Rectal smooth muscle tissue (tissue), 1 donor: Measurements from ENCODE around the gene CDC6.
A peak's percentile ranks its signal among the peaks of the same experiment; 100 is the strongest.
"Not testable (repeated sequence)": the region's sequence is repeated elsewhere in the genome, so short reads cannot be mapped to it uniquely, and the experiment has no call there.

ENCODE experiments used
- H3K27ac ChIP-seq: one replicate; pipeline ENCODE4 v1.7.0; 2013; ENCODE audit warnings: low read depth, low read length, inconsistent platforms
- H3K27me3 ChIP-seq: one replicate; pipeline ENCODE4 v1.7.0; 2013; ENCODE audit warnings: low read length; ENCODE audit not compliant: control insufficient read depth, insufficient read depth
- H3K36me3 ChIP-seq: one replicate; pipeline ENCODE4 v1.7.0; 2013; ENCODE audit warnings: low read length; ENCODE audit not compliant: control insufficient read depth, insufficient read depth
- H3K4me1 ChIP-seq: one replicate; pipeline ENCODE4 v1.7.0; 2013; ENCODE audit warnings: low read length; ENCODE audit not compliant: control insufficient read depth, insufficient read depth
- H3K4me3 ChIP-seq: one replicate; pipeline ENCODE4 v1.7.0; 2013; ENCODE audit warnings: low read length
- H3K9ac ChIP-seq: one replicate; pipeline ENCODE4 v1.7.0; 2013; ENCODE audit warnings: low read length

Gene CDC6

GRCh38 chr17:40291281-40291664 is 3.6 kb downstream of the CDC6 start:
- Histone ChIP-seq H3K27me3 (no peaks in the 10 kb centered on the region), H3K36me3 (no peaks in the 10 kb centered on the region), H3K9ac (no peak overlapping the region), H3K4me3 (no peak overlapping the region), H3K4me1 (peaks cover 7% of the 10 kb centered on the region), H3K27ac (no peak overlapping the region)

GRCh38 chr17:40293363-40293762 is 5.7 kb downstream of the CDC6 start:
- Histone ChIP-seq H3K4me3 (no peak overlapping the region), H3K4me1 (peaks cover 2% of the 10 kb centered on the region), H3K27ac (peak overlapping the region; percentile 53), H3K36me3 (no peaks in the 10 kb centered on the region), H3K27me3 (no peaks in the 10 kb centered on the region), H3K9ac (no peak overlapping the region)

GRCh38 chr17:40295488-40296436 is 8.1 kb downstream of the CDC6 start:
- Histone ChIP-seq H3K9ac (no peak overlapping the region), H3K27ac (no peak overlapping the region), H3K36me3 (no peaks in the 10 kb centered on the region), H3K27me3 (no peaks in the 10 kb centered on the region), H3K4me1 (no peaks in the 10 kb centered on the region), H3K4me3 (no peak overlapping the region)

GRCh38 chr17:40297511-40297910 is 9.8 kb downstream of the CDC6 start:
- H3K27ac ChIP-seq = no peak overlapping the region

GRCh38 chr17:40298726-40299125 is 11.0 kb downstream of the CDC6 start:
- Histone ChIP-seq H3K9ac (no peak overlapping the region), H3K27me3 (no peaks in the 10 kb centered on the region), H3K4me1 (peaks cover 7% of the 10 kb centered on the region), H3K27ac (no peak overlapping the region), H3K4me3 (no peak overlapping the region), H3K36me3 (no peaks in the 10 kb centered on the region)

More at GRCh38 chr17:40297511-40297910, 9.8 kb downstream of the CDC6 start:
- Histone ChIP-seq H3K27me3 (no peaks in the 10 kb centered on the region), H3K4me3 (no peak overlapping the region), H3K9ac (no peak overlapping the region), H3K4me1 (no peaks in the 10 kb centered on the region), H3K36me3 (no peaks in the 10 kb centered on the region)

- not testable (repeated sequence) for H3K36me3 ChIP-seq, H3K27me3 ChIP-seq, H3K9ac ChIP-seq, H3K4me3 ChIP-seq, H3K27ac ChIP-seq
- peaks cover 12% of the 10 kb centered on the region for H3K4me1 ChIP-seq
These were observed 11.6 kb downstream of the CDC6 start for GRCh38 chr17:40299159-40299757.

- Histone ChIP-seq H3K9ac (no peak overlapping the region), H3K27ac (no peak overlapping the region), H3K27me3 (no peaks in the 10 kb centered on the region), H3K4me1 (peaks cover 19% of the 10 kb centered on the region), H3K36me3 (no peaks in the 10 kb centered on the region), H3K4me3 (no peak overlapping the region)
These were observed 13.6 kb downstream of the CDC6 start for GRCh38 chr17:40301315-40301714.

- Histone ChIP-seq H3K4me1 (peaks cover 24% of the 10 kb centered on the region), H3K27me3 (no peaks in the 10 kb centered on the region), H3K9ac (no peak overlapping the region), H3K27ac (peak overlapping the region; percentile 3), H3K4me3 (peak overlapping the region; percentile 5), H3K36me3 (no peaks in the 10 kb centered on the region)
These were observed 15.5 kb downstream of the CDC6 start for GRCh38 chr17:40303009-40303657.

- H3K27me3 ChIP-seq = no peaks in the 10 kb centered on the region
- H3K9ac ChIP-seq = no peak overlapping the region
- no peaks in the 10 kb centered on the region for H3K36me3 ChIP-seq
- H3K27ac ChIP-seq = peak overlapping the region; percentile 76
- H3K4me1 ChIP-seq = peaks cover 24% of the 10 kb centered on the region
- no peak overlapping the region for H3K4me3 ChIP-seq
These were observed 16.3 kb downstream of the CDC6 start for GRCh38 chr17:40303708-40304551.

- H3K27me3 ChIP-seq, H3K36me3 ChIP-seq, H3K9ac ChIP-seq, H3K4me3 ChIP-seq: not testable (repeated sequence)
- Histone ChIP-seq H3K27ac (peak overlapping the region; percentile 76), H3K4me1 (peaks cover 26% of the 10 kb centered on the region)
These were observed 16.8 kb downstream of the CDC6 start for GRCh38 chr17:40304552-40304863.

- not testable (repeated sequence) for H3K36me3 ChIP-seq, H3K27me3 ChIP-seq, H3K4me3 ChIP-seq, H3K9ac ChIP-seq
- H3K4me1 ChIP-seq = peaks cover 26% of the 10 kb centered on the region
- peak overlapping the region; percentile 76 for H3K27ac ChIP-seq
These were observed 17.2 kb downstream of the CDC6 start for GRCh38 chr17:40304866-40305265.

GRCh38 chr17:40306395-40306794 is 18.7 kb downstream of the CDC6 start:
- Histone ChIP-seq H3K9ac (no peak overlapping the region), H3K4me3 (no peak overlapping the region), H3K27me3 (no peaks in the 10 kb centered on the region), H3K27ac (peak overlapping the region; percentile 21), H3K36me3 (no peaks in the 10 kb centered on the region), H3K4me1 (peaks cover 33% of the 10 kb centered on the region)
